ENCODE data around the gene HMG20A.

Gene HMG20A

GRCh38 chr15:77426871-77427270, 6.2 kb downstream of the HMG20A start:
- DNase-seq (ENCODE audit: low read depth in 2 of 3, low spot score in 2 of 3): no peak

GRCh38 chr15:77430213-77430612, 9.5 kb downstream of the HMG20A start:
- no peak for DNase-seq (ENCODE audit: low read depth in 2 of 3, low spot score in 2 of 3)

- no peak for DNase-seq (ENCODE audit: low read depth in 2 of 3, low spot score in 2 of 3)
Observed at GRCh38 chr15:77430652-77431051, 10.0 kb downstream of the HMG20A start.

GRCh38 chr15:77436822-77437221, 16.1 kb downstream of the HMG20A start:
- no peak for DNase-seq (ENCODE audit: low read depth in 2 of 3, low spot score in 2 of 3)

- no peak for DNase-seq (ENCODE audit: low read depth in 2 of 3, low spot score in 2 of 3)
Observed at GRCh38 chr15:77437264-77437663, 16.6 kb downstream of the HMG20A start.

- DNase-seq (ENCODE audit: low read depth in 2 of 3, low spot score in 2 of 3): no peak
Observed at GRCh38 chr15:77440378-77440999, 19.8 kb downstream of the HMG20A start.

GRCh38 chr15:77446840-77447390, 26.2 kb downstream of the HMG20A start:
- DNase-seq (ENCODE audit: low read depth in 2 of 3, low spot score in 2 of 3): no peak

- DNase-seq (ENCODE audit: low read depth in 2 of 3, low spot score in 2 of 3): no peak
Observed at GRCh38 chr15:77454265-77454664, 33.6 kb downstream of the HMG20A start.

GRCh38 chr15:77454951-77455350, 34.3 kb downstream of the HMG20A start:
- DNase-seq (ENCODE audit: low read depth in 2 of 3, low spot score in 2 of 3): no peak

- no peak for DNase-seq (ENCODE audit: low read depth in 2 of 3, low spot score in 2 of 3)
Observed at GRCh38 chr15:77455696-77456321, 35.1 kb downstream of the HMG20A start.

GRCh38 chr15:77456746-77457145, 36.1 kb downstream of the HMG20A start:
- DNase-seq (ENCODE audit: low read depth in 2 of 3, low spot score in 2 of 3): no peak

GRCh38 chr15:77457191-77457904, 36.7 kb downstream of the HMG20A start:
- DNase-seq (ENCODE audit: low read depth in 2 of 3, low spot score in 2 of 3): no peak

GRCh38 chr15:77457905-77458265, 37.2 kb downstream of the HMG20A start:
- no peak for DNase-seq (ENCODE audit: low read depth in 2 of 3, low spot score in 2 of 3)

- DNase-seq (ENCODE audit: low read depth in 2 of 3, low spot score in 2 of 3): no peak
Observed at GRCh38 chr15:77459031-77459430, 38.3 kb downstream of the HMG20A start.

GRCh38 chr15:77461486-77461885, 40.8 kb downstream of the HMG20A start:
- no peak for DNase-seq (ENCODE audit: low read depth in 2 of 3, low spot score in 2 of 3)

GRCh38 chr15:77464129-77464865, 43.6 kb downstream of the HMG20A start:
- DNase-seq (ENCODE audit: low read depth in 2 of 3, low spot score in 2 of 3): no peak

- no peak for DNase-seq (ENCODE audit: low read depth in 2 of 3, low spot score in 2 of 3)
Observed at GRCh38 chr15:77466521-77466920, 45.8 kb downstream of the HMG20A start.

- no peak for DNase-seq (ENCODE audit: low read depth in 2 of 3, low spot score in 2 of 3)
Observed at GRCh38 chr15:77468896-77469295, 48.2 kb downstream of the HMG20A start.

- DNase-seq (ENCODE audit: low read depth in 2 of 3, low spot score in 2 of 3): no peak
Observed at GRCh38 chr15:77470235-77470634, 49.5 kb downstream of the HMG20A start.

- DNase-seq (ENCODE audit: low read depth in 2 of 3, low spot score in 2 of 3): no peak
Observed at GRCh38 chr15:77473328-77473727, 52.6 kb downstream of the HMG20A start.

- DNase-seq (ENCODE audit: low read depth in 2 of 3, low spot score in 2 of 3): no peak
Observed at GRCh38 chr15:77474310-77474988, 53.8 kb downstream of the HMG20A start.
